Occipital lobe (tissue), 2 donors: ENCODE results near the gene PSMA7. TPM values are rescaled to one million over a fixed set of nuclear protein-coding genes. Genes with fewer than 3 reads are reported as not detected.

Experiments used
- DNase-seq: peaks from one replicate; lab custom pipeline; 2025; lab: John Stamatoyannopoulos, UW
- total RNA-seq: library from RNA; depleted of rRNA; stranded (reverse); fragments of >200 nt; gene quantifications from one replicate; pipeline ENCODE4 v1.2.3, GENCODE V29; 2014

Gene PSMA7
- total RNA-seq, 1 donor from 2014 or later: 107 TPM

- no peak for DNase-seq
Observed at GRCh38 chr20:62088258-62089127, 54.7 kb downstream of the PSMA7 start.

GRCh38 chr20:62087632-62088031 is 55.6 kb downstream of the PSMA7 start:
- DNase-seq: no peak

GRCh38 chr20:62087227-62087626 is 56.0 kb downstream of the PSMA7 start:
- no peak for DNase-seq

Other genes with a start within 250 kb of the PSMA7 start
- gene TAF4, start 77.5 kb downstream of the PSMA7 start, total RNA-seq: 8.6 TPM
- gene LSM14B, start 20.9 kb downstream of the PSMA7 start, total RNA-seq: 92.6 TPM
- gene SS18L1, start 375 bp upstream of the PSMA7 start, total RNA-seq: 75.0 TPM
- 14.8 TPM for gene MTG2, start 39.6 kb upstream of the PSMA7 start, total RNA-seq
- gene HRH3, start 76.9 kb upstream of the PSMA7 start, total RNA-seq: 0.47 TPM
- 39.8 TPM for gene OSBPL2, start 95.1 kb upstream of the PSMA7 start, total RNA-seq
- 30.6 TPM for gene ADRM1, start 159.6 kb upstream of the PSMA7 start, total RNA-seq
- gene LAMA5, start 223.9 kb upstream of the PSMA7 start, total RNA-seq: 11.2 TPM
- gene RPS21, start 243.7 kb upstream of the PSMA7 start, total RNA-seq: 715 TPM